GM12878 (cell line): ENCODE measurements around the gene ZNF142. TPM values are rescaled to one million over a fixed set of nuclear protein-coding genes. Genes with fewer than 3 reads are reported as not detected.

Source experiments
- ATAC-seq: fragments of 200-7000 bp; cut with Tn5 transposase; 3 replicates; pipeline ENCODE4 v1.9.1; 2020; ENCODE audit warnings: mild to moderate bottlenecking, moderate library complexity
- BruUV-seq: library from RNA; stranded (reverse); fragments of 400-500 nt; replicated peaks from 2 replicates; lab custom pipeline; 2021; lab: Mats Ljungman, UMichigan
- CTCF ChIA-PET: fragments of 300-600 bp; sonication (Branson Sonifier 250); formaldehyde crosslinking; extraction: SDS; loops from one replicate; lab custom pipeline; 2021; ENCODE audit warnings: inconsistent platforms; lab: Yijun Ruan, JAX
- POLR2A ChIA-PET: fragments of 350-600 bp; formaldehyde crosslinking; extraction: SDS; loops from one replicate; lab custom pipeline; 2021; ENCODE audit warnings: inconsistent platforms; lab: Charles Lee
- RAD21 ChIA-PET: fragments of 300-600 bp; sonication (Branson Sonifier 250); formaldehyde crosslinking; loops from one replicate; lab custom pipeline; 2023; ENCODE audit warnings: antibody characterized with exemption; ENCODE audit not compliant: unreplicated experiment; lab: Charles Lee
- SMC1A ChIA-PET: fragments of 300-600 bp; sonication (Branson Sonifier 250); formaldehyde crosslinking; loops from one replicate; lab custom pipeline; 2023; ENCODE audit not compliant: unreplicated experiment, uncharacterized antibody; lab: Charles Lee
- DNase-seq: peaks from one replicate; pipeline ENCODE4 v3.0.0-alpha.2; 2011; ENCODE audit warnings: low read depth, low spot score
- FAIRE-seq: peaks from 3 replicates; lab custom pipeline; 2011; peaks lifted over from hg19 to GRCh38; lab: Jason Lieb, UNC
- H2AFZ ChIP-seq: 2 replicates; pipeline ENCODE4 v1.6.0; 2011; ENCODE audit warnings: low read depth, low read length, control low read depth; ENCODE audit not compliant: control insufficient read depth
- H3K27ac ChIP-seq: 2 replicates; pipeline ENCODE4 v1.5.1; 2011; ENCODE audit warnings: control low read depth; ENCODE audit not compliant: control insufficient read depth, insufficient read depth
- H3K27me3 ChIP-seq, 2 experiments: replicated peaks in 1 of 2; 2 replicates each; pipeline versions ENCODE4 v1.6.0 to v1.6.1; 2011; ENCODE audit warnings: low read length in 1 of 2; ENCODE audit not compliant: control insufficient read depth in 2 of 2, insufficient read depth in 2 of 2
- H3K36me3 ChIP-seq, 2 experiments: 2 replicates each; pipeline ENCODE4 v1.5.1; 2011; ENCODE audit warnings: low read length in 1 of 2; ENCODE audit not compliant: control insufficient read depth in 2 of 2, insufficient read depth in 2 of 2
- H3K4me1 ChIP-seq: 2 replicates; pipeline ENCODE4 v1.6.1; 2011; ENCODE audit warnings: mild to moderate bottlenecking, low read length, moderate library complexity, mixed read lengths; ENCODE audit not compliant: control insufficient read depth, insufficient read depth
- H3K4me2 ChIP-seq: 2 replicates; pipeline ENCODE4 v1.6.0; 2011; ENCODE audit warnings: control low read depth; ENCODE audit not compliant: control insufficient read depth, insufficient read depth
- H3K4me3 ChIP-seq: fragments of 200-600 bp; sonication (generic); 2 replicates; pipeline ENCODE4 v1.5.1; 2016
- H3K79me2 ChIP-seq: 2 replicates; pipeline ENCODE4 v1.6.0; 2011; ENCODE audit warnings: low read length; ENCODE audit not compliant: control insufficient read depth, insufficient read depth
- H3K9ac ChIP-seq: 2 replicates; pipeline ENCODE4 v1.8.0; 2011; ENCODE audit warnings: low read length, control low read depth, mixed read lengths; ENCODE audit not compliant: control insufficient read depth, insufficient read depth
- H3K9me3 ChIP-seq: replicated peaks from 3 replicates; pipeline ENCODE4 v1.5.1; 2011; ENCODE audit warnings: mild to moderate bottlenecking, low read length; ENCODE audit not compliant: control insufficient read depth, insufficient read depth
- H4K20me1 ChIP-seq: 2 replicates; pipeline ENCODE4 v1.6.0; 2011; ENCODE audit not compliant: control insufficient read depth, insufficient read depth
- BCL11A ChIP-seq: IDR thresholded peaks from 2 replicates; pipeline ENCODE4 v1.6.1; 2011; ENCODE audit warnings: low read depth, low read length
- CHD2 ChIP-seq: IDR thresholded peaks from 2 replicates; pipeline ENCODE4 v1.6.1; 2011; ENCODE audit warnings: low read depth, low read length, improper control_type of control experiment, borderline replicate concordance
- ETV6 ChIP-seq, 2 experiments: fragments of 450-650 bp in 1 of 2; IDR thresholded peaks in 1 of 2; conservative IDR thresholded peaks in 1 of 2; 2 replicates each; pipeline ENCODE4 v1.6.1; 2014; ENCODE audit warnings: antibody characterized with exemption in 1 of 2, borderline replicate concordance in 1 of 2, low read depth in 1 of 2, mild to moderate bottlenecking in 1 of 2, moderate library complexity in 1 of 2
- FOXK2 ChIP-seq: fragments of 450-650 bp; IDR thresholded peaks from 2 replicates; pipeline ENCODE4 v1.6.1; 2017; ENCODE audit warnings: mild to moderate bottlenecking, moderate library complexity
- GABPA ChIP-seq: IDR thresholded peaks from 2 replicates; pipeline ENCODE4 v1.6.1; 2014; ENCODE audit warnings: antibody characterized with exemption, low read depth, mild to moderate bottlenecking, inconsistent platforms
- IKZF1 ChIP-seq: fragments of 450-650 bp; conservative IDR thresholded peaks from 2 replicates; pipeline ENCODE4 v1.6.1; 2017; ENCODE audit warnings: antibody characterized with exemption, mild to moderate bottlenecking
- MYC ChIP-seq: IDR thresholded peaks from 2 replicates; pipeline ENCODE4 v1.6.1; 2011; ENCODE audit warnings: mild to moderate bottlenecking, low read length, moderate library complexity, inconsistent platforms; ENCODE audit not compliant: insufficient read depth, insufficient replicate concordance, insufficient read length, severe bottlenecking
- NR2C1 ChIP-seq: fragments of 450-650 bp; IDR thresholded peaks from 2 replicates; pipeline ENCODE4 v1.6.1; 2017; ENCODE audit warnings: antibody characterized with exemption, mild to moderate bottlenecking, moderate library complexity
- RCOR1 ChIP-seq: conservative IDR thresholded peaks from 2 replicates; pipeline ENCODE4 v1.6.1; 2012; ENCODE audit warnings: low read depth, low read length, improper control_type of control experiment
- RUNX3 ChIP-seq: IDR thresholded peaks from 2 replicates; pipeline ENCODE4 v1.6.1; 2012; ENCODE audit warnings: low read length, inconsistent platforms
- SIN3A ChIP-seq: IDR thresholded peaks from 2 replicates; pipeline ENCODE4 v1.6.1; 2012; ENCODE audit warnings: low read depth, low read length, improper control_type of control experiment
- SMARCA5 ChIP-seq: fragments of 450-650 bp; IDR thresholded peaks from 2 replicates; pipeline ENCODE4 v1.6.1; 2017; ENCODE audit warnings: mild to moderate bottlenecking
- STAT3 ChIP-seq: IDR thresholded peaks from 2 replicates; pipeline ENCODE4 v1.6.1; 2011; ENCODE audit warnings: low read depth, low read length, improper control_type of control experiment
- ZNF24 ChIP-seq: fragments of 450-650 bp; IDR thresholded peaks from 2 replicates; pipeline ENCODE4 v1.6.1; 2017; ENCODE audit warnings: antibody characterized with exemption, mild to moderate bottlenecking
- WGBS: methylation state at CpG from one replicate; pipeline ENCODE4 v1.1.6; 2016; ENCODE audit warnings: low lambda C conversion rate; ENCODE audit not compliant: insufficient replicate concordance, insufficient coverage; ENCODE audit errors: missing lambda C conversion rate; 5-methylcytosine and 5-hydroxymethylcytosine counted together
- in situ Hi-C: fragments of 300-500 bp; cut with MboI; formaldehyde crosslinking; loops from 9 replicates; pipeline ENCODE4 v1.14.3; 2018; ENCODE audit warnings: mixed read lengths
- intact Hi-C: fragments of 100-400 bp; cut with micrococcal nuclease; formaldehyde crosslinking; loops from one replicate; pipeline ENCODE4 v1.14.2; 2022; ENCODE audit not compliant: unreplicated experiment
- polyA plus RNA-seq, 11 experiments: library from polyadenylated mRNA; depleted of rRNA in 4 of 11; unstranded in 6 of 11; stranded (reverse) in 5 of 11; fragments of >200 nt; fragmentation: Nextera tagmentation in 4 of 11; fragmentation: Illumina TruSeq in 1 of 11; extraction: Ambion mirVana in 4 of 11; extraction: Trizol in 1 of 11; gene quantifications; 1 replicate in 1 of 11; 2 replicates in 10 of 11; pipeline versions ENCODE4 v1.2.1 to v1.2.3, GENCODE V29; 2011 to 2016; ENCODE audit warnings: inconsistent platforms in 2 of 11, missing spikeins in 2 of 11, low read depth in 1 of 11
- total RNA-seq, 4 experiments: library from RNA; depleted of rRNA in 3 of 4; stranded (reverse); fragments of >200 nt in 3 of 4; fragmentation: Illumina TruSeq in 1 of 4; extraction: Trizol in 1 of 4; gene quantifications; 2 replicates each; pipeline versions ENCODE4 v1.2.1 to v1.2.3, GENCODE V29; 2013 to 2021
- TF ChIP-seq, protein P1 (sequence below): fragments of 450-650 bp; IDR thresholded peaks from 2 replicates; pipeline ENCODE4 v1.6.1; 2018; ENCODE audit warnings: mild to moderate bottlenecking, low read depth, moderate library complexity; ENCODE audit not compliant: partially characterized antibody
- TF ChIP-seq, protein P2 (sequence below): IDR thresholded peaks from 2 replicates; pipeline ENCODE4 v1.6.1; 2011; ENCODE audit warnings: mild to moderate bottlenecking, low read depth, low read length, moderate library complexity; ENCODE audit not compliant: insufficient replicate concordance

ZNF142 gene
- total and polyA plus RNA-seq, 10 of the 15 experiments (the other 5 are each of a cell fraction or from before 2014, with no cell fraction given), result 1.3 to 40.9 (median 15.0) TPM

DNA sequence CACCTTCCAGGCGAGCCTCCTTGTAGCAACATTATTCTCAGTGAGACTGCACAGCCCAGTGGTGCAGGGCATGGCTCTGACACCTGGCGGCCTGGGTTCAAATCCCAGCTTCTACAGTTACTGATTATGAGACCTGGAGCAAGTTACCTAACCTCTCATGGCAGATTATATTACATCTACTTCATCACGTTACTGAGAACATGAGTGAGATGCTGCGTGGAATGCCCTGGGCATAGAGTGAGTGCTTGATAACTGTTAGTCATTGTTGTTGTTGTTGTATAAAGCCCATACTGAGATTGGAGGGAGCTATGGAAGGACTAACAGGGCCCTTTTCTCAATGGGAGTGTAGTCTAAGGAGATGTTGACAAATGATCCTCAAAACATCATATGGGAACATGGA is 33.1 kb downstream of the ZNF142 start:
- H3K4me1 ChIP-seq, result no peaks in the 10 kb centered on the region
- H3K4me3 ChIP-seq, result no peak overlapping the region
- RAD21 ChIA-PET, result no interaction called here
- no peak overlapping the region for H3K9ac ChIP-seq
- no peaks in the 10 kb centered on the region for H3K9me3 ChIP-seq
- H2AFZ ChIP-seq, result no peak overlapping the region
- no peak for TF ChIP-seq RCOR1
- no peak for TF ChIP-seq SMARCA5
- TF ChIP-seq ZNF24, result no peak
- TF ChIP-seq IKZF1, result no peak
- no peak for TF ChIP-seq STAT3
- TF ChIP-seq, all 136 proteins: peak for 0
- no peak for DNase-seq
- Histone ChIP-seq H3K4me2 (no peak overlapping the region), H3K36me3 (no peaks in the 10 kb centered on the region), H3K27ac (no peak overlapping the region), H4K20me1 (no peaks in the 10 kb centered on the region), H3K79me2 (no peaks in the 10 kb centered on the region), H3K27me3 (no peaks in the 10 kb centered on the region)
- BruUV-seq, result no TSS peak
- no peak for ATAC-seq
- ChIA-PET SMC1A (no interaction called here), CTCF (no interaction called here), POLR2A (no interaction called here)
- 45% methylated on average over 4 of the region's 4 CpGs for WGBS
- intact Hi-C loops (no loop called here), in situ Hi-C loops (no loop called here)
- FAIRE-seq, result no peak

DNA sequence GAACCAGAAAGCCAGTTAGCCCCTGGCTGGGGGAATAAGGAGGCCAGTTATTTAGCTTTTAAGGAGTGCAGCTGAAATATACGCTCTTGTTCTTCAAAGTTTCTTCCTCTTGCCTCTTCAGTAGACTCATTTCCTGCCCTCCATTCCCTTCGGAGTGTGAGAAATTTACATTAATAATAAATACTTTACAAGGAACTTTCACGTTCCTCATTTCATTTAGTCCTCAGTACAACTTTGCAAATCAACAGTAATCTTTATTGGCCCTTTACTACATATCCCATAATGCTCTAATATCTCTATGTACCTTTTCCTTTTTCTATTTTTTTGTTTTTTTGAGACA is 36.1 kb downstream of the ZNF142 start:
- H3K4me1 ChIP-seq, result no peaks in the 10 kb centered on the region
- in situ Hi-C loops (no loop called here), intact Hi-C loops (no loop called here)
- ChIA-PET SMC1A (no interaction called here), RAD21 (no interaction called here), CTCF (no interaction called here), POLR2A (no interaction called here)
- FAIRE-seq (no peak), ATAC-seq (no peak), DNase-seq (no peak)
- 20% methylated on average over 3 of the region's 3 CpGs for WGBS
- TF ChIP-seq, protein P1, sequence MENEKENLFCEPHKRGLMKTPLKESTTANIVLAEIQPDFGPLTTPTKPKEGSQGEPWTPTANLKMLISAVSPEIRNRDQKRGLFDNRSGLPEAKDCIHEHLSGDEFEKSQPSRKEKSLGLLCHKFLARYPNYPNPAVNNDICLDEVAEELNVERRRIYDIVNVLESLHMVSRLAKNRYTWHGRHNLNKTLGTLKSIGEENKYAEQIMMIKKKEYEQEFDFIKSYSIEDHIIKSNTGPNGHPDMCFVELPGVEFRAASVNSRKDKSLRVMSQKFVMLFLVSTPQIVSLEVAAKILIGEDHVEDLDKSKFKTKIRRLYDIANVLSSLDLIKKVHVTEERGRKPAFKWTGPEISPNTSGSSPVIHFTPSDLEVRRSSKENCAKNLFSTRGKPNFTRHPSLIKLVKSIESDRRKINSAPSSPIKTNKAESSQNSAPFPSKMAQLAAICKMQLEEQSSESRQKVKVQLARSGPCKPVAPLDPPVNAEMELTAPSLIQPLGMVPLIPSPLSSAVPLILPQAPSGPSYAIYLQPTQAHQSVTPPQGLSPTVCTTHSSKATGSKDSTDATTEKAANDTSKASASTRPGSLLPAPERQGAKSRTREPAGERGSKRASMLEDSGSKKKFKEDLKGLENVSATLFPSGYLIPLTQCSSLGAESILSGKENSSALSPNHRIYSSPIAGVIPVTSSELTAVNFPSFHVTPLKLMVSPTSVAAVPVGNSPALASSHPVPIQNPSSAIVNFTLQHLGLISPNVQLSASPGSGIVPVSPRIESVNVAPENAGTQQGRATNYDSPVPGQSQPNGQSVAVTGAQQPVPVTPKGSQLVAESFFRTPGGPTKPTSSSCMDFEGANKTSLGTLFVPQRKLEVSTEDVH, result no peak
- TF ChIP-seq MYC (no peak), CHD2 (no peak), RUNX3 (no peak), FOXK2 (no peak), GABPA (no peak), NR2C1 (no peak), BCL11A (no peak), SIN3A (no peak), ETV6 (conservative IDR thresholded peaks at IDR 0.05 in 1 of 2, IDR thresholded peaks at IDR 0.05 in 1 of 2; ENCODE audit: borderline replicate concordance in 1 of 2, low read depth in 1 of 2) (no peak)
- TF ChIP-seq, protein P2, sequence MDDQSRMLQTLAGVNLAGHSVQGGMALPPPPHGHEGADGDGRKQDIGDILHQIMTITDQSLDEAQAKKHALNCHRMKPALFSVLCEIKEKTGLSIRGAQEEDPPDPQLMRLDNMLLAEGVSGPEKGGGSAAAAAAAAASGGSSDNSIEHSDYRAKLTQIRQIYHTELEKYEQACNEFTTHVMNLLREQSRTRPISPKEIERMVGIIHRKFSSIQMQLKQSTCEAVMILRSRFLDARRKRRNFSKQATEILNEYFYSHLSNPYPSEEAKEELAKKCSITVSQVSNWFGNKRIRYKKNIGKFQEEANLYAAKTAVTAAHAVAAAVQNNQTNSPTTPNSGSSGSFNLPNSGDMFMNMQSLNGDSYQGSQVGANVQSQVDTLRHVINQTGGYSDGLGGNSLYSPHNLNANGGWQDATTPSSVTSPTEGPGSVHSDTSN, result no peak
- no peak overlapping the region for H3K4me3 ChIP-seq
- no peak overlapping the region for H3K4me2 ChIP-seq
- no peak overlapping the region for H2AFZ ChIP-seq
- BruUV-seq, result no TSS peak
- H3K27ac ChIP-seq, result no peak overlapping the region
- H3K9me3 ChIP-seq, result no peaks in the 10 kb centered on the region
- no peaks in the 10 kb centered on the region for H4K20me1 ChIP-seq
- H3K36me3 ChIP-seq, result no peaks in the 10 kb centered on the region
- H3K9ac ChIP-seq, result no peak overlapping the region
- H3K79me2 ChIP-seq, result no peaks in the 10 kb centered on the region
- no peaks in the 10 kb centered on the region for H3K27me3 ChIP-seq
